ENCODE data around the gene ITIH1. TPM values are rescaled to one million over a fixed set of nuclear protein-coding genes. Genes with fewer than 3 reads are reported as not detected.

Gene ITIH1
- total and polyA plus RNA-seq, 2 experiments from 2014 or later, result not detected

DNA sequence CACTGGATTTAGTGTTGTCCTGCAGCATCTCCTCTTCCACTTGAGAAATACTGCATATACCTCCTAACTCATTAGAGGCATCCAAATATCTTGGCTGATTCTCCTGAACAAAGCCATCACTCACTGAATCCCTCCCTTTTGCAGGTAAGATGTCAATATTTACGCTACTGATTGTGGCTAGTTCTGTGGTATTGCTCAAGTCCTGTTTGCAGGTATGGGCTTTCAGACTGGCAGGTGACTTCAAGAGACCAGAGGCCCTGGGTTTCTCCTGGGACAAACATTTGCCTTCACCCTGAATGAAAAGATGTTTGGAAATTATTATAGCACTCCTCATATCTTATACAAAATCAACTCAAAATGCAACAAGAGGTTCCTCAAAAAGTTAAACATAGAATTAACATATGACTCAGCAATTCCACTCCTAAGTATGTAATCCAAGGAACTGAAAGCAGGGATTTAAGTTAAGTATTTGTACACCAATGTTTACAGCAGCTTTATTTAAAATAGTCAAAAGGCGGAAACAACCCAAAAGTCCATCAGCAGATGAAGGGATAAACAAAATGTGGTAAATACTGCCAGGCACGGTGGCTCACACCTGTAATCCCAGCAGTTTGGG, 25.2 kb upstream of the ITIH1 start:
- DNase-seq (ENCODE audit: low spot score) (no peak), ATAC-seq (no peak)
- Mint-ChIP-seq H3K27ac (peak overlapping the region; percentile 78), H3K4me1 (no peaks in the 10 kb centered on the region), H3K36me3 (ENCODE audit: low read depth) (peaks cover 57% of the 10 kb centered on the region; the same call in 2 of the 3 replicates), H3K9me3 (no peaks in the 10 kb centered on the region), H3K27me3 (ENCODE audit: insufficient read depth, low read depth, poor library complexity) (no peaks in the 10 kb centered on the region), H3K4me3 (no peak overlapping the region)
- Histone ChIP-seq H4K20me1 (replicated peaks; ENCODE audit: insufficient read depth) (no peaks in the 10 kb centered on the region), H2AFZ (no peak overlapping the region), H3K4me2 (no peak overlapping the region), H3K4me1 (ENCODE audit: insufficient read depth) (no peaks in the 10 kb centered on the region), H3K9me2 (ENCODE audit: insufficient read depth) (no peaks in the 10 kb centered on the region), H3F3A (replicated peaks; ENCODE audit: low read depth) (no peaks in the 10 kb centered on the region), H3K4me3 (no peak overlapping the region), H3K27ac (ENCODE audit: low read depth) (no peak overlapping the region), H3K79me2 (replicated peaks; ENCODE audit: insufficient read depth) (no peaks in the 10 kb centered on the region), H3K27me3 (ENCODE audit: insufficient read depth) (no peaks in the 10 kb centered on the region), H3K36me3 (ENCODE audit: insufficient read depth) (peaks cover 28% of the 10 kb centered on the region)
- no peak for TF ChIP-seq ZNF114 (CRISPR knock-in tag; IDR thresholded peaks at IDR 0.05)
- no peak for TF ChIP-seq CREB1 (CRISPR knock-in tag; IDR thresholded peaks at IDR 0.05; ENCODE audit: low read depth)
- TF ChIP-seq EZH2 (IDR thresholded peaks at IDR 0.05; ENCODE audit: low read depth, unreplicated experiment), result no peak
- TF ChIP-seq, protein P1, sequence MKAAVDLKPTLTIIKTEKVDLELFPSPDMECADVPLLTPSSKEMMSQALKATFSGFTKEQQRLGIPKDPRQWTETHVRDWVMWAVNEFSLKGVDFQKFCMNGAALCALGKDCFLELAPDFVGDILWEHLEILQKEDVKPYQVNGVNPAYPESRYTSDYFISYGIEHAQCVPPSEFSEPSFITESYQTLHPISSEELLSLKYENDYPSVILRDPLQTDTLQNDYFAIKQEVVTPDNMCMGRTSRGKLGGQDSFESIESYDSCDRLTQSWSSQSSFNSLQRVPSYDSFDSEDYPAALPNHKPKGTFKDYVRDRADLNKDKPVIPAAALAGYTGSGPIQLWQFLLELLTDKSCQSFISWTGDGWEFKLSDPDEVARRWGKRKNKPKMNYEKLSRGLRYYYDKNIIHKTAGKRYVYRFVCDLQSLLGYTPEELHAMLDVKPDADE (IDR thresholded peaks at IDR 0.05), result no peak
- TF ChIP-seq STAT1 (IDR thresholded peaks at IDR 0.05; ENCODE audit: unreplicated experiment), result no peak
- TF ChIP-seq ZNF331 (CRISPR knock-in tag; IDR thresholded peaks at IDR 0.05; ENCODE audit: low read depth), result no peak

DNA sequence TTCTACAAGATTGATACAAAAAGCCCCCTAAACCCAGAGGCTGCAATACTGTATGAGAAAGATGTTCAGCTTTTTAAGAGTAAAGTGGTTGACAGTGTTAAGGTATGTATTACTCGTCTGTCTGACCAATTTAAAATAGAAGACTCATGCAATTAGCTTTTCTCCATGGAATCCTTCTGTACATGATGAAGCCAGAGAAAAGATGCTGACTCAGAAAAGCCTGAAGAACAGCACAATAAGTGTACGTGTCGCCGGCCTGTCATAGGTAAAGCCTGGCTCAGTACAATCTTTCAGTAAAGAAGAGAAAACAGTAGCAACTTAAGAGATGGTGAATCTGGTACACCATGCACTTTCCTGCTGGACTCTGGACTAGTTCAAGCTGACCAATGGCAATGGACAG, 23.0 kb upstream of the ITIH1 start:
- Histone ChIP-seq H3K4me1 (ENCODE audit: insufficient read depth) (no peaks in the 10 kb centered on the region), H3K79me2 (replicated peaks; ENCODE audit: insufficient read depth) (no peaks in the 10 kb centered on the region), H3K27me3 (ENCODE audit: insufficient read depth) (no peaks in the 10 kb centered on the region), H3K27ac (ENCODE audit: low read depth) (no peak overlapping the region), H3F3A (replicated peaks; ENCODE audit: low read depth) (no peaks in the 10 kb centered on the region), H2AFZ (no peak overlapping the region), H3K4me2 (no peak overlapping the region), H3K36me3 (ENCODE audit: insufficient read depth) (peaks cover 31% of the 10 kb centered on the region), H4K20me1 (replicated peaks; ENCODE audit: insufficient read depth) (0 out of 2 replicates have a peak, but pooled peaks cover 4% of the 10 kb centered on the region), H3K9me2 (ENCODE audit: insufficient read depth) (no peaks in the 10 kb centered on the region), H3K4me3 (no peak overlapping the region)
- Mint-ChIP-seq H3K9me3 (no peaks in the 10 kb centered on the region), H3K36me3 (ENCODE audit: low read depth) (peaks cover 54% of the 10 kb centered on the region; the same call in 2 of the 3 replicates), H3K27me3 (ENCODE audit: insufficient read depth, low read depth, poor library complexity) (no peaks in the 10 kb centered on the region), H3K4me3 (no peak overlapping the region), H3K27ac (no peak overlapping the region), H3K4me1 (no peaks in the 10 kb centered on the region)
- TF ChIP-seq POLR2AphosphoS5 (IDR thresholded peaks at IDR 0.05; ENCODE audit: low read depth) (no peak), ZNF114 (CRISPR knock-in tag; IDR thresholded peaks at IDR 0.05) (no peak), EZH2 (IDR thresholded peaks at IDR 0.05; ENCODE audit: low read depth, unreplicated experiment) (no peak), ZNF331 (CRISPR knock-in tag; IDR thresholded peaks at IDR 0.05; ENCODE audit: low read depth) (no peak), CREB1 (CRISPR knock-in tag; IDR thresholded peaks at IDR 0.05; ENCODE audit: low read depth) (no peak), NANOG (IDR thresholded peaks at IDR 0.05; ENCODE audit: borderline replicate concordance) (no peak), JUNB (IDR thresholded peaks at IDR 0.05; ENCODE audit: unreplicated experiment) (no peak)
- TF ChIP-seq, protein P2, sequence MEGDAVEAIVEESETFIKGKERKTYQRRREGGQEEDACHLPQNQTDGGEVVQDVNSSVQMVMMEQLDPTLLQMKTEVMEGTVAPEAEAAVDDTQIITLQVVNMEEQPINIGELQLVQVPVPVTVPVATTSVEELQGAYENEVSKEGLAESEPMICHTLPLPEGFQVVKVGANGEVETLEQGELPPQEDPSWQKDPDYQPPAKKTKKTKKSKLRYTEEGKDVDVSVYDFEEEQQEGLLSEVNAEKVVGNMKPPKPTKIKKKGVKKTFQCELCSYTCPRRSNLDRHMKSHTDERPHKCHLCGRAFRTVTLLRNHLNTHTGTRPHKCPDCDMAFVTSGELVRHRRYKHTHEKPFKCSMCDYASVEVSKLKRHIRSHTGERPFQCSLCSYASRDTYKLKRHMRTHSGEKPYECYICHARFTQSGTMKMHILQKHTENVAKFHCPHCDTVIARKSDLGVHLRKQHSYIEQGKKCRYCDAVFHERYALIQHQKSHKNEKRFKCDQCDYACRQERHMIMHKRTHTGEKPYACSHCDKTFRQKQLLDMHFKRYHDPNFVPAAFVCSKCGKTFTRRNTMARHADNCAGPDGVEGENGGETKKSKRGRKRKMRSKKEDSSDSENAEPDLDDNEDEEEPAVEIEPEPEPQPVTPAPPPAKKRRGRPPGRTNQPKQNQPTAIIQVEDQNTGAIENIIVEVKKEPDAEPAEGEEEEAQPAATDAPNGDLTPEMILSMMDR (conservative IDR thresholded peaks at IDR 0.05; ENCODE audit: low read depth in 2 of 2), result no peak
- DNase-seq (ENCODE audit: low spot score) (no peak), ATAC-seq (no peak)
